HG02642 (cell line): ENCODE data around the gene GNPTAB.
"Not testable (repeated sequence)": the region's sequence is repeated elsewhere in the genome, so short reads cannot be mapped to it uniquely, and the experiment has no call there.

Source experiments
- ATAC-seq: cut with Tn5 transposase; IDR thresholded peaks from one replicate; pipeline ENCODE4 v1.9.1; 2021; ENCODE audit warnings: mild to moderate bottlenecking; ENCODE audit not compliant: unreplicated experiment, poor library complexity

The GNPTAB gene

DNA sequence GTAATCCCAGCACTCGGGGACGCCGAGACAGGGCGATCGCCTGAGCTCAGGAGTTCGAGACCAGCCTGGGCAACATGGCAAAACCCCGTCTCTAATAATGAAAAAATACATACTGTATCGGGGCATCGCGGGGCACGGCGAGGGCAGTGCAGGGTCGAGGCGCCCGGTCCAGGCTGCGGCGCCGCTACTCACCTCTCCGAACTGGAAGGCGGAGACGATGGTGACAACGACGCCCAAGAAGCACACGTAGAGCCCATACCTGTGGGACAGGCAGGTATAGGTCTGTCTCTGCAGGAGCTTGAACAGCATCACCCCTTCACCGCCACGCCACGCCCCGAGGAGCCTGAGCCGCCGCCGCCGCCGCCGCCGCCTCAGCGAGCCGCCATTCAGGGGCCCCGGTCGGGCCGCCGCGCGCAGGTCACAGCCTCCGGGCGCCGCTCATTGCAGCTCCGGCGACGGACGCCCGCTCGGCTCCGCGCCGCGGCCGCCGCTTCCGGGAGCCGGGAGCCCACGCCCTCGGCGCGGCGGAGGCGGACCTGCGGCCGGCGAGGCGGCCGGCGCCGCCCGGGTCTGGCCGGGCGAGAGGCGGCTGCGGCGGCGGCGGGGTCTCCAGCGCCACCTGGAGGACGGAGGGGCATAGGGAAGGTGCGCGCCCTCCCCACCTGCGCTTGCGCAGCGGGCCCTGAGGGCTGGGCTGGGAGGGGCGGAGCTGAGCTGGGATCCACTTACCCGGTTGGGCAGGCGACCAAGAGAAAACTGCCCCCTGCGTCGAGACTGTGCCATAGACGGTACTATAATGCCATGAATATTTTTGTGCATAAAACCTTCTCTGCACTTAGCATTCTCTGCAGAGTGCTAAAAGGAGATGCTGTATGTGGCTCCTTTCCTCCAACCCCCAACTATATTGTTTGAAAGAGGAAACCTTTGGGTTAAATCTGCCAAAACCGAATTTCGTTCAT, at the start of gene GNPTAB:
Gene GNPTAB (minus strand): TSS at position 593 of the 959 bp plus-strand sequence. CDS start 284 bp downstream, at position 309.
- peak; percentile 90 for ATAC-seq

DNA sequence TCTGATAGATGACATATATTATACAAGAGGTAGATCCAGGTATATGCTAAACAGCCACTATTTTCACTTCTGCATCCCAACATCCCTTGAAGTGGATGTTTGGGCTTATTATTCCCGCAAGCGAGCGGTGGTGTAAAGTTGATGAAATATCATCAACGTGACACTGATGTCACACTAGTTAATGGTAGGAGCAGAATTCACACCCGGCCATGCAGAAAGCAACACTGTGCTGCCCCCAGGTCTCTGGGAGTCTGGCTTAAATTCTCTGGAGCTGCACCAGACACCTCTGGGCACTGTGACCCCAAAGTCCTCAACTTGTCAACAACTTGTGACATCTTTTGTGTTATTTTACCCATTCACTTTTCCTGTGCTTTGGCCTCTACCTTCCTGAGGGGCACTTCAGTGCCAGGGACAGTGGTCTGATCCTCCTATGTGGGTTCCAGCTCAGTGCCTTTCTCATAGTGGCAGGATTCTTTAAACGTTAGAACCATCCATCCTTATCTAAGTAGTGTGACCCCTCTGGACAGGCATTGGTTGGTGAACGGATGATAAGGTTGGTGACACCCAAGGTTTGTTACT, 47.6 kb upstream of the GNPTAB start:
- ATAC-seq, result no peak

DNA sequence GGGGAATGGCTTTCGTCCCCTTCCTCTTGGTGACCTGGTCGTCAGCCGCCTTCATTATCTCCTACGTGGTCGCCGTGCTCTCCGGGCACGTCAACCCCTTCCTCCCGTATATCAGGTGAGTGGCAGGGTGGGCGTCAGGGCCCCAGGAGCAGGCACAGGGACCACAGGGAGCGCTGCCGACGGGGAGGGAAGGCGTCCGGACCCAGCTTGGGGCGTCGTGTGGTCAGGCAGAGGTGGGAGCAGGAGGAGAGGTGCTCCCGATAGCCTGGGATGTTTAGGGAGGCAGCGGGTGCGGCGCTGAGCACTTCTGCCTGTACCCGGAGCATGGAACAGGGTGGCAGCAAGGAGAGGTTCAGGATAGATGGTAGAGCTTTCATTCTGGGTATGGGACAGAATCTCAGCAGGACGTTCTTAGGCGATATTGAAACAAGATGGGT, 47.1 kb upstream of the GNPTAB start:
- ATAC-seq, result peak; percentile 26

DNA sequence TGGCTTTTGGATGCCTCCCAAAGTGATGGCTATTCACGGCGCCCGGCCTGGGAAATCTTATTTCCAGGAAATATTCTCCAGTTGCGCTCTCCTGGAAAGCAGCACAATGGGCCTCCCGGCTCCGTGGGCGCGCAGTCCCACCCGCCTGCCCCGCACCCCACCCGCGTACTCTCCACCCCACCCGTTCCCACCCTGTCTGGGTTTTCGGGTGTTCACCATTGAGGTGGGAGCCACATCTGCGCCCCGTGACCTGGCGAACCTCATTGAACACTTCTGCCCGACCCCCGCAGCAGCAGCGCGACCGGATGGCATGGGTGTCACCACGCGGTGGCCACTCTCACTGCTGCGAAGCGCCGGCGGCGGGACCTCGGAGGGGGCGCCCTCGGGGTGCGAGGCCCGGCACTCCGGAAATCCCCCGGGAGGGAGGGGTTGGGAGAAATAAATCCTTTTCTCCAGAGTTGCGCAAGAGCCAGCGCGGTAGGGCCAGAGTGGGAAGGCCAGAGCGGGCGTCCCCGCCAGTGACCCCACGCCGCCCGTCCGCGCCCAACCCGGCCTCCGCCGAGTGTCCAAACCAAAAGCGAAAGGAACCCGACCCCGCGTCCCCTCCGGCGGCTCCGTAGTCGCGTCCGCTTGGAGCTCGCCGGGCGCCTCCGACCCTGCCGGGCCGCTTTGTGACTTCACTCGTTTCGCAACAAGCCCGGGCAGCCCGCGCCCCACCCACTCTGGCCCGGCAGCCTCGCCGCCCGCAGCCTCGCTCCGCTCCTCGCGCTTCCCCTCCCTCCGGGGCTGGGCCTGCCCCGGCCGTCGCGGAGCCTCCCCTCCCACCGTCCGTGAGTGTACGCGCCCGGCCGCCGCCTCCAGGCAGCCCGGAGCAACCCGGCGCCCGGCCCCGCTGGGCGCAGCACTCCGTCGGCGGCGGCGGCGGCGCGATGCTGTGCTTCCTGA, 46.4 kb upstream of the GNPTAB start, which contains the start of gene DRAM1:
Gene DRAM1 (plus strand): TSS at position 720 of the 945 bp plus-strand sequence. CDS start 210 bp downstream, at position 930.
- peak; percentile 91 for ATAC-seq

DNA sequence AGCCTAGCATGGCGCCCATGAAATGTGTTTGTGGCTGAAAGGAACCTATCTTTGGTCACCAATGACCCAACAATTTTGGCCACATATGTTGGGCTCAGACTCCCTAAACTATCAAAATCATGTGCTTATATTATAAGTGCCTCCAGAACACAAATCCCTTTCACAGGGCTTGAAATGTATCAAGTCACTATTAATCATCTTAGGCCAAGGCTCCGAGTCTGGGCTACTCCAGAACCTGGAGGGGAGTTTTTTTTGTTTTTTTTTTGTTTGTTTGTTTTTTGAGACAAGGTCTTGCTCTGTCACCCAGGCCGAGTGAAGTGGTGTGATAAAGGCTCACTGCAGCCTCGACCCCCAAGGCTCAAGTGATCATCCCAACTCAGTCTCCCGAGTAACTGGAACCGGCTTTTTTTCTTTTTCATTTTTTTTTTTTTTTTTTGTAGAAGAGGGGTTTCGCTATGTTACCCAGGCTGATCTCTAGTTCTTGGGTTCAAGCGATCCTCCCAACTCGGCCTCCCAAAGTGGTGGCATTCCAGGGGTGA, 45.6 kb upstream of the GNPTAB start:
- no peak for ATAC-seq

DNA sequence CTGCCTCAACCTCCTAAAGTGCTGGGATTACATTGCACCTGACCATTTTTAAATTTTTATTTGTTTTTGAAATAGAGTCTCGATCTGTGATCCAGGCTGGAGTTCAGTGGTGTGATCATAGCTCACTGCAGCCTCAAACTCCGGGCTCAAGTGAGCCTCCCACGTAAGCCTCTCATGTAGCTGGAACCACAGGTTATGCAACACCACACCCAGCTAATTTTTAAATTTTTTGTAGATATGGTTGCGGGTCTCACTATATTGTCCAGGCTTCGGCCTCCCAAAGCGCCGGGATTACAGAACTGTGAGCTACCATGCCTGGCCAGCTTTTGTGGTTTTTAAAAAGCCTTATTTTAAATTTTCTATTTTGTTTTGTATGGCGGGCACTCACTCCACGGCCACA, 44.4 kb upstream of the GNPTAB start:
- no peak for ATAC-seq

DNA sequence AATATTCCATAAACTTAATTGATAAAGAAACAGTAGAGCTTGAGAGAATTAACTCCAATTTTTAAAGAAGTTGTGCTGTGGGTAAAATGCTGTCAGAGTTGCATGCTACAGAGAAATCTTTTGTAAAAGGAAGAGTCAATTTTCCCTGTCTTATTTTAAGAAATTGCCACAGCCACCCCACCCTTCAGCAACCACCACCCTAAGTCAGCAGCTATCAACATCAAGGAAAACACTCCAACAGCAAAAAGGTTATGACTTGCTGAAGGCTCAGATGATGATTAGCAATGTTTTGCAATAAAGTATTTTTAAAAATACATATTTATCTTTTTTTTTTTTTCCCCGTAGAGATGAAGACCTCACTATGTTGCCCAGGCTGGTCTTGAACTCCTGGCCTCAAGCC, 40.2 kb upstream of the GNPTAB start:
- no peak for ATAC-seq

DNA sequence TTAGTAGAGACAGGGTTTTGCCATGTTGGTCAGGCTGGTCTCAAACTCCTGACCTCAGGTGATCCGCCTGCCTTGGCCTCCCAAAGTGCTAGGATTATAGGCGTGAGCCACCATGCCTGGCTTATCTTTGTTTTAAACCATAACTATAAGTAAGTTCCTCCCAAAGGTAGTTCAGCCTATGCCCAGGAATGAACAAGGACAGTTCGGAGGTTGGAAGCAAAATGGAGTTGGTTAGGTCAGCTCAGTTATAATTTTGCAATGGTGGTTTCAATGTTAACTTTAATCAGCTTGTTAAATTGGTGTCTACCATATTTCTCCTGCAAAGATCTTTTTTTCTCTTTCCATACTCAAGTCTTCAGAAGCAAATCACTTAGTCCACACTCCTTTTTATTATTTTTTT, 36.9 kb upstream of the GNPTAB start:
- ATAC-seq, result not testable (repeated sequence)

DNA sequence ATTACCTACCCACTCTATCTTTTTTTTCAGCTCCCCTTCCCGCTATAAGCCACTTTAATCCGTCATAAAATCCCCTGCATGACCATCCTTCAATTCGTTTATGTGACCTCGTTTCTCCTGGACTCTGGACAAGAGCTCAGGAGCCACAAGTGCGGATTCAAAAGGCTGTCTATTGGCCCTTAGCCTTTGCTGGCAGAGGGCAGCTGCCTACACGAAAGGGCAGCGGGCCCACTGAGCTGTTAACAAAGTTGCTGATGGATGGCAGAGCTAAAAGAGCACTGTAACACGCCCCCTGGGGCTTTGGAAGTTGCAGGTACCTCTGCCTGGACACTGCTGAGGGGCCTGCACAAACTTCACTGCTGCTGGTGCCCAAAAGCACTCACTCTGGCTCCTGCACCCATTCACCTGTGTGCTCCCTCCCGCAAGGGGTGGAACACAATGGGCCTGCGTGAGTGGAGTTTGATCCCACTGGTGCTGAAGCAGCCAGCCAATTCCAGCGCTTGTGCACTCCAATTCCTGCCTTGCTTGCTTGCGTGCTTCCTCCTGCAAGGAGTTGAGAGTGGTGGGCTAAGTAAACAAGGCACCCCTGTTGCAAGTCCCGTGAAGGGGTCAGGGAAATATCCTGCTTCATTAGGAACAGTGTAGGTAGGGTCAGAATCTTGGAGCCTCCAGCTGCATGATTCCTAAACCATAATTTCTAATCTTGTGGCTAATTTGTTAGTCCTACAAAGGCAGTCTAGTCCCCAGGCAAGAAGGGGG, 36.0 kb upstream of the GNPTAB start:
- no peak for ATAC-seq

DNA sequence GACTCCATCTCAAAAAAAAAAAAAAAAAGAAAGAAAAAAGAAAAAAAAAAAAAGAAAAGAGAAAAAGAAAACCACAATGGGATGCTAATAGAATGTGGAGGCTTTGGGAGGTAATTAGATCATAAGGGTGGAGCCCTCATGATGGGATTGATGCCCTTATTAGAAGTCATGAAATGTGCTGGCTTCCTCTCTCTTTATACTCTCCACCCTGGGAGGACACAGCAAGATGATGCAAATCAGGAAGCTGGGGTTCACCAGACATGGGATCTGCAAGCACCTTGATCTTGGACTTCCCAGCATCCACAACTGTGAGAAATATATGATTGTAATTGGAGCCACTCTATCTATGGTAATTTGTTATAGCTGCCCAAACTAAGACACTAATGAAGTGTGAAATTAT, 33.2 kb upstream of the GNPTAB start:
- ATAC-seq, result no peak

DNA sequence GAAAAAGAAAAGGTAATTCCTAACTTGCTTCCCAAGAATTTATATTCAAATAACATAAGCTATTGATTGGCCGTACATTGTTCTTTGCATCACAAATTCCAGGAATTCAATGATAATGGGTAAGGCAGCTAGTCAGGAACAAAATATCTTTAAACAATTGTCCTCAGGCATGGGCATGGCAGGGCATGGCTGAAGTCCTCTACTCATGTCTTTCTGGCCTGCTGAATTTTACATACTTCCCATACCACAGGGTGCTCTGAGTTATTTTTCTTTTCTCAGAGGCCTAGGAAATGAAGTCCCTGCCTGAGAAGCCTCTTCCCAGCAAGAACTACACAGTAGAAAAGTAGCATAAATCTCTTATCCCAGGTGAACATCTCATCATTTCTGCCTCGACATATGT, 31.5 kb upstream of the GNPTAB start:
- ATAC-seq, result no peak

DNA sequence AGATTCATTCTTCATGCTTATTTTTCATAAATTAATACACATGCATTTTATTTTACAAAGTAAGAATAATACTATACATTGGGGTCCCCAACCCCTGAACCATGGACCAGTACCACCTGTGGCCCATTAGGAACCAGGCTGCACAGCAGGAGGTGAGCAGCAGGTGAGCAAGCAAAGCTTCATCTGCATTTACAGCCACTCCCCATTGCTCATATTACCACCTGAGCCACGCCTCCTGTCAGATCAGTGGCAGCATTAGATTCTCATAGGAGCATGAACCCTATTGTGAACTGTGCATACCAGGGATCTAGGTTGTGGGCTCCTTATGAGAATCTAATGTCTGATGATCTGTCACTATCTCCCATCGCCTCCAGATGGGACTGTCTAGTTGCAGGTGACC, 30.9 kb upstream of the GNPTAB start:
- not testable (repeated sequence) for ATAC-seq

DNA sequence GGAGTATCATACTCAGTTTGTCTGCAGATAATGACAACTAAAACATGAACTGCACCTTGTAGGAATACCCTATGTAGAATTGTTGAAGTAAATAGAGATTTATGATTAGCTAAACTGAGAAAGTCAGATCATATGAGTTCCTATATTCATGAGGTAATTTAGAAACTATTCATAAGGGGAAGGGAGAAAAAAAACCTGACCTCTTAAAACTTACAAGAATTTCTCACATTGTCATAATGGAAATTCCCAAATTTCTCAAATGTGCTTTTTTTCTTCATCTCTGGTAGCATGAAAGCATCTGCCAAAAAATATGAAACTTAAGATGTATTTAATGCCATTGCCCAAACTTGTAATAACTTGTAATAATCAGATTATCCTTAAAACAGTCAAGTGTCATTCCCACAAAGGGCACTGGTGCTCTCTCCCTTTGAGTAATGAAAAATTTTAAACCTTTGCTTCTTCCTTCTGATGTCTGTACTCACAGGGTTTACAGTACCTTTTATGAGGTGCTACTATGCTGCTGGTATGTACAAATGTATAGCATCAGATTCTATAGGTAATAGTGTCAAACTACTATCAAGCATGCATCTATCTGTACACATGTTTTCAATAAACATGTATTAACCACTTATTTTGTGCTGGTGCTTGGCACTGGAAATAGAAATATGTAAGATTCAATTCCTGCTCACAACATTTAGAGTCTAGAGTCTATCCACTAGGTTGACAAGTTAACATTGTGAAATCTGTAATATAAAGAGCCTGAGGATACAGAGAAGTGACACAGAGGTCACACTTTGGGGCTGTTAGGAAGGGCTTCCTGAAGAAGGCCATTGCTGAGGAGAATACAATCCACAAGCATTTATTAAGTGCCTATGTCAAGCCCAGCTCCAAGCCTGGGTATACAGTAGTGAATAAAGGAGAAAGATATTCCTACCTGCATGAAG, 29.2 kb upstream of the GNPTAB start:
- peak; percentile 46 for ATAC-seq

DNA sequence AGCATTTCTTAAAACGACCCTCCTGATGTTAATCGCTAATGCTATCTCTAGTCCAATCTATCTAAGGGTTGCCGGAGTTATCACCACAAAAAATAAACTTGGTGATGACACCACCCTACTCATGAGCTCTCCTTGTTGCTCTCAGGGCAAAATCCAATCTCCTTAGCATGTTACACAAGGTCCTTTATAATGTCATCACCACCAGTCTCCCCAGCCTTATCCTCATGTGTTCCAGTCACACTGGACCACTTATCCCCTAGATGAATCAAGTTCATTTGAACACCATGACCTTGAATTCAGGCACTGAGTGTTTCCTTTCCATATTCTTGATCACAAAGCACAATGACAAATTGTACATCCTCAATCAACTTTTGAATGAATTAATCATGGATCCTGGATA, 27.6 kb upstream of the GNPTAB start:
- ATAC-seq, result no peak

DNA sequence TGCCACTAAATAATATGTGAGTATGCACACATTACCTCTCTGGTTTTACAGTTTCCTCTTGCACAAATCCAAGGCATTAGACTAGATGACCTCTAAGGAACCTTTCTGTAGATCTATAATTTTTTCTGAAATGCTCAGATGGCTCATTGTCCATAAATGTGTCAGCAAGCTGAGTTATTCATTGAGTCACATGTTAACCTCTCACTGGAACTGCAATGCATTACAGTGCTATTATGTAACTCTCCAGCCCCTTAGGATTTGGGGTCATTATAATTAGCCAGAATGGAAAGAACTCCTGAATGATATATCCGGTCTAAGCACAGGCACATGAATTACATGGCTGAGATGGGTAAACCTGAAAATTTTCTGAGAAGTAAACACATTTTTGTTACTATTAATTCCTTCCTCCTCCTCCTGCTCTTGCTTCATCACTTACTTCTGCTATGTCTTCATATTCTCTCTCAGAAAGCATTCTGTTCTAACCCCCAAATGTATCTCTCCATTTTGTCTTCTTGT, 26.3 kb upstream of the GNPTAB start:
- ATAC-seq, result peak; percentile 43

DNA sequence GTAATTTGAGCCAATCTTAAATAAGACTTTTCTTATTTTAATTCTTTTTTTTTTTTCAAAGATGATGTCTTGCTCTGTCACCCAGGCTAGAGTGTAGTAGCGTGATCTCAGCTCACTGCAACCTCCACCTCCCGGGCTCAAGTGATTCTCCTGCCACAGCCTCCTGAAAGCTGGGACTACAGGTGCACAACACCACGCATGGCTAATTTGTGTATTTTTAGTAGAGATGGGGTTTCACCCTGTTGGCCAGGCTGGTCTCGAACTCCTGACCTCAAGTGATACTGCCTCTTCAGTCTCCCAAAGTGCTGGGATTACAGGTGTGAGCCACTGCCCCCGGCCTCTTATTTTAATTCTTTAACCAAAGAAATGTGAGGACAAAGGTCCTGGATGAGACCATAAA, 25.9 kb upstream of the GNPTAB start:
- ATAC-seq, result peak; percentile 36

DNA sequence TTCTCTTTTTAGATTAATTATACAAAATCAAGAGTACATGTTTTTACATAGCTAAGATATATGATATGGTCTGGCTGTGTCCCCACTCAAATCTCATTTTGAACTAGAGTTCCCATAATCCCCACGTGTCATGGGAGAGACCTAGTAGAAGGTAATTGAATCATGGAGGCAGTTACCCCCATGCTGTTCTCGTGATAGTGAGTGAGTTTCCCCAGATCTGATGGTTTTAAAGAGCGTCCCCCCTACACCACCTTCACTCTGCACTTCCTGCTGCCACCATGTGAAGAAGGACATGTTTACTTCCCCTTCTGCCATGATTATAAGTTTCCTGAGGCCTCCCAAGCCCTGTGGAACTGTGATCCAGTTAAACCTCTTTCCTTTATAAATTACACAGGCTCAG, 25.2 kb upstream of the GNPTAB start:
- ATAC-seq, result no peak

DNA sequence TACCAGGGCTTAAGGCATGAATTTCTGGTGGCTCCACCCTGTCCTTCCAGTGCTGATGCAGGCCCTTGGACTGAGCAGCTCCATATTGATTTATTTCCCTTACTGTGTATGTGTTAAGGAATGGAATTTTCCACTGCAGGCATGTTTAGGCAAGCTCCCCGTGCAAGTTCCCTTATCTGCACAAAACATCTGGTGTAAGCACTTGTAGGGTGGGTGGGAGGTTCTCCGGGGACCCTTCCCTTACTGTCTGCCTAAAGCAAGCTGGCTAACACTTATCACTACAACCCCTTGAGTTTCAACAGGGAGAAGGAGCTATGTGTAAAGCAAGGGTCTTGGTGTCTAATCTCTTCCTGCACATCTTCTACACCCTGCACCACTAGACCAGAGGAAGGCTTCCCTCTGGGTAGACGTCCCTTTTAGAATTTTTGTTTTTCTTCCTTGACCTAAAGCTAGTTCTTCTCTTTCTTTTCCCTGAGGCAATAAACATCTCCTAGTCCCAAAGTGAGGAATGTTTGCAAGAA, 24.7 kb upstream of the GNPTAB start:
- ATAC-seq, result no peak
